ENCODE measurements around the gene RUBCNL. TPM values are rescaled to one million over a fixed set of nuclear protein-coding genes. Genes with fewer than 3 reads are reported as not detected.
A peak's percentile ranks its signal among the peaks of the same experiment; 100 is the strongest.

The RUBCNL gene
- total RNA-seq, 1 donor from 2014 or later = 0.80 TPM

GRCh38 chr13:46386392-46387063 lies 524 bp downstream of the RUBCNL start:
- H2AFZ ChIP-seq (replicated peaks) = peak overlapping the region; percentile 98
- H3K79me2 ChIP-seq (ENCODE audit: low read depth) = no peaks in the 10 kb centered on the region
- H3K4me3 ChIP-seq = peak overlapping the region; percentile 73
- H3K27ac ChIP-seq = no peak overlapping the region
- no peaks in the 10 kb centered on the region for H3K36me3 ChIP-seq
- Mint-ChIP-seq H3K4me1 (peaks cover 21% of the 10 kb centered on the region), H3K4me3 (peak overlapping the region; percentile 86), H3K36me3 (no peaks in the 10 kb centered on the region), H3K27ac (no peak overlapping the region), H3K27me3 (ENCODE audit: insufficient read depth, low read depth) (peaks cover 34% of the 10 kb centered on the region), H3K9me3 (no peaks in the 10 kb centered on the region)
- no peaks in the 10 kb centered on the region for H3K9me3 ChIP-seq (ENCODE audit: low read depth)
- H3F3A ChIP-seq (ENCODE audit: low read depth) = peaks cover 14% of the 10 kb centered on the region
- H3K27me3 ChIP-seq = peaks cover 77% of the 10 kb centered on the region
- H3K4me1 ChIP-seq = no peaks in the 10 kb centered on the region
- peak overlapping the region; percentile 99 for H3K4me2 ChIP-seq
- TF ChIP-seq EZH2phosphoT487 (IDR thresholded peaks at IDR 0.05) (no peak), EZH2 (IDR thresholded peaks at IDR 0.05) (no peak), CTCF (IDR thresholded peaks at IDR 0.05) (no peak)
- H4K20me1 ChIP-seq (ENCODE audit: low read depth) = peaks cover 5% of the 10 kb centered on the region
- H3K9ac ChIP-seq = no peak overlapping the region
- DNase-seq (ENCODE audit: low spot score) = peak; percentile 44

- H4K20me1 ChIP-seq (ENCODE audit: low read depth) = peaks cover 5% of the 10 kb centered on the region
- no peaks in the 10 kb centered on the region for H3K79me2 ChIP-seq (ENCODE audit: low read depth)
- no peak overlapping the region for H2AFZ ChIP-seq (replicated peaks)
- H3K4me2 ChIP-seq = peak overlapping the region; percentile 99
- no peaks in the 10 kb centered on the region for H3K9me3 ChIP-seq (ENCODE audit: low read depth)
- Mint-ChIP-seq H3K4me1 (peaks cover 21% of the 10 kb centered on the region), H3K4me3 (peak overlapping the region; percentile 86), H3K36me3 (no peaks in the 10 kb centered on the region), H3K27ac (no peak overlapping the region), H3K9me3 (no peaks in the 10 kb centered on the region), H3K27me3 (ENCODE audit: insufficient read depth, low read depth) (peaks cover 34% of the 10 kb centered on the region)
- peaks cover 14% of the 10 kb centered on the region for H3F3A ChIP-seq (ENCODE audit: low read depth)
- TF ChIP-seq EZH2 (IDR thresholded peaks at IDR 0.05) (no peak), CTCF (IDR thresholded peaks at IDR 0.05) (no peak), EZH2phosphoT487 (IDR thresholded peaks at IDR 0.05) (no peak)
- H3K4me3 ChIP-seq = peak overlapping the region; percentile 73
- no peak overlapping the region for H3K27ac ChIP-seq
- DNase-seq (ENCODE audit: low spot score) = peak; percentile 5
- H3K4me1 ChIP-seq = no peaks in the 10 kb centered on the region
- no peak overlapping the region for H3K9ac ChIP-seq
- H3K36me3 ChIP-seq = no peaks in the 10 kb centered on the region
- peaks cover 77% of the 10 kb centered on the region for H3K27me3 ChIP-seq
These were observed 1.1 kb downstream of the RUBCNL start for GRCh38 chr13:46385946-46386345.

- DNase-seq (ENCODE audit: low spot score) = no peak
- Histone ChIP-seq H3F3A (ENCODE audit: low read depth) (peaks cover 9% of the 10 kb centered on the region), H3K4me3 (no peak overlapping the region), H3K9ac (no peak overlapping the region), H3K27me3 (peaks cover 54% of the 10 kb centered on the region), H2AFZ (replicated peaks) (no peak overlapping the region), H3K4me1 (no peaks in the 10 kb centered on the region), H3K4me2 (no peak overlapping the region), H4K20me1 (ENCODE audit: low read depth) (no peaks in the 10 kb centered on the region), H3K36me3 (no peaks in the 10 kb centered on the region), H3K9me3 (ENCODE audit: low read depth) (no peaks in the 10 kb centered on the region), H3K27ac (no peak overlapping the region), H3K79me2 (ENCODE audit: low read depth) (no peaks in the 10 kb centered on the region)
- peaks cover 10% of the 10 kb centered on the region for H3K4me1 Mint-ChIP-seq
- no peak for TF ChIP-seq EZH2phosphoT487 (IDR thresholded peaks at IDR 0.05)
- TF ChIP-seq CTCF (IDR thresholded peaks at IDR 0.05) = no peak
- no peak for TF ChIP-seq EZH2 (IDR thresholded peaks at IDR 0.05)
- no peak overlapping the region for H3K4me3 Mint-ChIP-seq
- peaks cover 28% of the 10 kb centered on the region for H3K27me3 Mint-ChIP-seq (ENCODE audit: insufficient read depth, low read depth)
- no peak overlapping the region for H3K27ac Mint-ChIP-seq
- H3K36me3 Mint-ChIP-seq = no peaks in the 10 kb centered on the region
- no peaks in the 10 kb centered on the region for H3K9me3 Mint-ChIP-seq
These were observed 3.7 kb downstream of the RUBCNL start for GRCh38 chr13:46383383-46383782.
